ENCODE measurements around the gene SELP. TPM values are rescaled to one million over a fixed set of nuclear protein-coding genes. Genes with fewer than 3 reads are reported as not detected.

The SELP gene
- polyA plus RNA-seq, 3 donors: 0.84 to 1.4 (median 0.85) TPM

GRCh38 chr1:169563019-169563615 is 66.8 kb downstream of the SELP start:
- no peak overlapping the region for H3K27ac ChIP-seq (ENCODE audit: low read depth in 1 of 2, low read length in 2 of 2)
- H3K4me1 Mint-ChIP-seq: peaks cover 4% of the 10 kb centered on the region
- no peak for DNase-seq
- H3K36me3 Mint-ChIP-seq: peaks cover 63 to 71% of the 10 kb centered on the region in 2 donors
- intact Hi-C loops (cut with micrococcal nuclease): no loop called here
- no peaks in the 10 kb centered on the region for H3K4me1 ChIP-seq (ENCODE audit: control insufficient read depth in 1 of 2, insufficient read depth in 2 of 2, low read length in 2 of 2)
- H3K9me3 ChIP-seq (replicated peaks in 1 of 2; ENCODE audit: control insufficient read depth in 1 of 2, insufficient read depth in 1 of 2, low read length in 2 of 2): no peaks in the 10 kb centered on the region
- TF ChIP-seq CTCF (IDR thresholded peaks at IDR 0.05): no peak
- H3K9me3 Mint-ChIP-seq: peaks cover 0 to 17% (median 12%) of the 10 kb centered on the region in 7 donors
- H3K27me3 ChIP-seq (ENCODE audit: control insufficient read depth in 2 of 2, insufficient read depth in 2 of 2, low read length in 2 of 2): no peaks in the 10 kb centered on the region
- H3K27ac Mint-ChIP-seq: no peak overlapping the region
- peaks cover 0 to 2% (median 1%) of the 10 kb centered on the region in 3 donors for H3K27me3 Mint-ChIP-seq (ENCODE audit: low read depth in 3 of 3)
- H3K4me2 ChIP-seq (replicated peaks; ENCODE audit: extremely low read depth, low read length, poor library complexity, severe bottlenecking): no peak overlapping the region
- H3K9ac ChIP-seq (ENCODE audit: insufficient read depth, low read length, poor library complexity, severe bottlenecking): no peak overlapping the region
- peaks cover 36 to 77% of the 10 kb centered on the region in 2 donors for H3K36me3 ChIP-seq (replicated peaks in 1 of 2; ENCODE audit: control insufficient read depth in 1 of 2, insufficient read depth in 2 of 2, low read length in 2 of 2)
- WGBS (ENCODE audit: insufficient coverage): no CpG with 5 or more reads among the region's 1 CpG
- no peaks in the 10 kb centered on the region for H4K20me1 ChIP-seq (ENCODE audit: insufficient read depth, low read length)
- H3K4me3 ChIP-seq (replicated peaks in 1 of 3; ENCODE audit: low read depth in 2 of 3, low read length in 3 of 3): no peak overlapping the region
- H3K4me3 Mint-ChIP-seq: no peak overlapping the region
- H3K79me2 ChIP-seq (ENCODE audit: insufficient read depth, low read length): no peaks in the 10 kb centered on the region
- no peak overlapping the region for H2AFZ ChIP-seq (ENCODE audit: insufficient read depth, low read depth, low read length, poor library complexity, severe bottlenecking)

GRCh38 chr1:169561692-169562091 is 68.2 kb downstream of the SELP start:
- no peak for TF ChIP-seq CTCF (IDR thresholded peaks at IDR 0.05)
- Mint-ChIP-seq H3K4me1 (peaks cover 4% of the 10 kb centered on the region), H3K36me3 (peaks cover 68 to 82% of the 10 kb centered on the region in 2 donors), H3K27ac (no peak overlapping the region), H3K4me3 (no peak overlapping the region), H3K27me3 (ENCODE audit: low read depth in 3 of 3) (peaks cover 0 to 2% (median 1%) of the 10 kb centered on the region in 3 donors), H3K9me3 (peaks cover 0 to 17% (median 12%) of the 10 kb centered on the region in 7 donors)
- Histone ChIP-seq H3K27ac (ENCODE audit: low read depth in 1 of 2, low read length in 2 of 2) (no peak overlapping the region), H3K4me2 (replicated peaks; ENCODE audit: extremely low read depth, low read length, poor library complexity, severe bottlenecking) (no peak overlapping the region), H3K36me3 (replicated peaks in 1 of 2; ENCODE audit: control insufficient read depth in 1 of 2, insufficient read depth in 2 of 2, low read length in 2 of 2) (peaks cover 38 to 79% of the 10 kb centered on the region in 2 donors), H2AFZ (ENCODE audit: insufficient read depth, low read depth, low read length, poor library complexity, severe bottlenecking) (no peak overlapping the region), H3K4me1 (ENCODE audit: control insufficient read depth in 1 of 2, insufficient read depth in 2 of 2, low read length in 2 of 2) (no peaks in the 10 kb centered on the region), H3K9ac (ENCODE audit: insufficient read depth, low read length, poor library complexity, severe bottlenecking) (no peak overlapping the region), H3K27me3 (ENCODE audit: control insufficient read depth in 2 of 2, insufficient read depth in 2 of 2, low read length in 2 of 2) (no peaks in the 10 kb centered on the region), H3K79me2 (ENCODE audit: insufficient read depth, low read length) (no peaks in the 10 kb centered on the region), H4K20me1 (ENCODE audit: insufficient read depth, low read length) (no peaks in the 10 kb centered on the region), H3K4me3 (replicated peaks in 1 of 3; ENCODE audit: low read depth in 2 of 3, low read length in 3 of 3) (no peak overlapping the region), H3K9me3 (replicated peaks in 1 of 2; ENCODE audit: control insufficient read depth in 1 of 2, insufficient read depth in 1 of 2, low read length in 2 of 2) (no peaks in the 10 kb centered on the region)
- no CpG with 5 or more reads among the region's 1 CpG for WGBS (ENCODE audit: insufficient coverage)
- intact Hi-C loops (cut with micrococcal nuclease): no loop called here
- no peak for DNase-seq

Data from CD14-positive monocyte (primary cell).